CD4-positive, alpha-beta memory T cell (primary cell): ENCODE data around the gene PCDHGA3. TPM values are rescaled to one million over a fixed set of nuclear protein-coding genes. Genes with fewer than 3 reads are reported as not detected.
"Not testable (repeated sequence)": the region's sequence is repeated elsewhere in the genome, so short reads cannot be mapped to it uniquely, and the experiment has no call there.

ENCODE experiments used
- CTCF ChIA-PET: fragments of 350-600 bp; sonication (Branson Sonifier 250); formaldehyde crosslinking; loops from one replicate; lab custom pipeline; 2021; ENCODE audit warnings: inconsistent platforms; ENCODE audit not compliant: partially characterized antibody; lab: Charles Lee
- POLR2A ChIA-PET: fragments of 350-600 bp; sonication (Branson Sonifier 250); formaldehyde crosslinking; loops from one replicate; lab custom pipeline; 2021; ENCODE audit not compliant: partially characterized antibody; lab: Charles Lee
- DNase-seq, 5 donors: peaks; one replicate each; pipeline versions ENCODE4 v3.0.0 to v3.0.0-alpha.2; 2020 to 2022; ENCODE audit warnings: mixed read lengths in 1 of 5
- H3K27ac ChIP-seq: one replicate; pipeline ENCODE4 v1.7.0; 2013; ENCODE audit warnings: low read depth, low read length
- H3K27me3 ChIP-seq: 2 replicates; pipeline ENCODE4 v1.7.0; 2013; ENCODE audit warnings: mild to moderate bottlenecking, low read length, moderate library complexity; ENCODE audit not compliant: insufficient read depth
- H3K36me3 ChIP-seq: 2 replicates; pipeline ENCODE4 v1.7.0; 2013; ENCODE audit warnings: mild to moderate bottlenecking, low read length, moderate library complexity; ENCODE audit not compliant: insufficient read depth
- H3K4me1 ChIP-seq: 2 replicates; pipeline ENCODE4 v1.7.0; 2013; ENCODE audit warnings: mild to moderate bottlenecking, low read length, moderate library complexity; ENCODE audit not compliant: insufficient read depth
- H3K4me3 ChIP-seq, 2 donors: one replicate each; pipeline ENCODE4 v1.7.0; 2013; ENCODE audit warnings: low read length in 2 of 2, mild to moderate bottlenecking in 1 of 2
- H3K9me3 ChIP-seq, 2 donors: one replicate each; pipeline ENCODE4 v1.7.0; 2013; ENCODE audit warnings: low read length in 2 of 2, control low read depth in 1 of 2; ENCODE audit not compliant: control insufficient read depth in 1 of 2
- H3K27ac Mint-ChIP-seq, 7 donors: one replicate each; pipeline ENCODE4 v1.8.0; 2020 to 2021; ENCODE audit warnings: mixed read lengths in 7 of 7, mild to moderate bottlenecking in 6 of 7, inconsistent platforms in 3 of 7, moderate library complexity in 3 of 7
- H3K27me3 Mint-ChIP-seq, 2 donors: one replicate each; pipeline ENCODE4 v1.8.0; 2020 to 2021; ENCODE audit warnings: mixed read lengths in 2 of 2
- H3K36me3 Mint-ChIP-seq, 2 donors: one replicate each; pipeline ENCODE4 v1.8.0; 2020 to 2021; ENCODE audit warnings: mixed read lengths in 2 of 2, inconsistent platforms in 1 of 2, mild to moderate bottlenecking in 1 of 2
- H3K4me1 Mint-ChIP-seq, 4 donors: one replicate each; pipeline ENCODE4 v1.8.0; 2020 to 2021; ENCODE audit warnings: mixed read lengths in 4 of 4, mild to moderate bottlenecking in 1 of 4
- H3K4me3 Mint-ChIP-seq, 8 donors: one replicate each; pipeline ENCODE4 v1.8.0; 2020 to 2021; ENCODE audit warnings: mixed read lengths in 8 of 8, mild to moderate bottlenecking in 7 of 8, moderate library complexity in 6 of 8, inconsistent platforms in 3 of 8
- H3K9me3 Mint-ChIP-seq, 8 donors: one replicate each; pipeline ENCODE4 v1.8.0; 2020 to 2021; ENCODE audit warnings: mixed read lengths in 8 of 8, mild to moderate bottlenecking in 5 of 8, inconsistent platforms in 3 of 8, moderate library complexity in 1 of 8
- intact Hi-C: fragments of 100-400 bp; cut with micrococcal nuclease; formaldehyde crosslinking; loops from one replicate; pipeline ENCODE4 v1.15.1; 2023
- polyA plus RNA-seq, 2 donors: library from polyadenylated mRNA; unstranded; fragments of 300-500 nt; fragmentation: Illumina TruSeq; gene quantifications; one replicate each; pipeline ENCODE4 v1.2.3, GENCODE V29; 2021
- total RNA-seq, 2 experiments: library from RNA; stranded (reverse); gene quantifications; one replicate each; pipeline ENCODE4 v1.2.3, GENCODE V29; 2021

The PCDHGA3 gene
- total and polyA plus RNA-seq, 4 experiments from 2014 or later = 0.17 to 0.26 (median 0.23) TPM; not detected in 1

DNA sequence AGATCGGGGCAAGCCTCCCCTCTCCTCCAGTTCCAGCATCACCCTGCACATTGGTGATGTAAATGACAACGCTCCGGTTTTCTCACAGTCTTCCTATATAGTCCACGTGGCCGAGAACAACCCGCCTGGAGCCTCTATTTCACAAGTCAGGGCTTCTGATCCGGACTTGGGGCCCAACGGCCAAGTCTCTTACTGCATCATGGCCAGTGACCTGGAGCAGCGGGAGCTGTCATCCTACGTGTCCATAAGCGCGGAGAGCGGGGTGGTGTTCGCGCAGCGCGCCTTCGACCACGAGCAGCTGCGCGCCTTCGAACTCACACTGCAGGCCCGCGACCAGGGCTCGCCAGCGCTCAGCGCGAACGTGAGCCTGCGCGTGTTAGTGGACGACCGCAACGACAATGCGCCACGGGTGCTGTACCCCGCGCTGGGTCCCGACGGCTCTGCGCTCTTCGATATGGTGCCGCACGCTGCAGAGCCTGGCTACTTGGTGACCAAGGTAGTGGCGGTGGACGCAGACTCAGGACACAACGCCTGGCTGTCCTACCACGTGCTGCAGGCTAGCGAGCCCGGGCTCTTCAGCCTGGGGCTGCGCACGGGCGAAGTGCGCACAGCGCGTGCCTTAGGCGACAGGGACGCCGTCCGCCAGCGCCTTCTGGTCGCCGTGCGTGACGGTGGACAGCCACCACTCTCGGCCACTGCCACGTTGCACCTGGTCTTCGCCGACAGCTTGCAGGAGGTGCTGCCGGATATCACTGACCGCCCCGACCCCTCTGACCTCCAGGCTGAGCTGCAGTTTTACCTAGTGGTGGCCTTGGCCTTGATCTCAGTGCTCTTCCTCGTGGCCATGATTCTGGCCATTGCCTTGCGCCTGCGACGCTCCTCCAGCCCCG lies 45.8 kb downstream of the PCDHGA3 start:
- Histone ChIP-seq H3K4me1 (no peaks in the 10 kb centered on the region), H3K9me3 (no peaks in the 10 kb centered on the region), H3K27ac (no peak overlapping the region), H3K27me3 (peaks cover 17% of the 10 kb centered on the region), H3K36me3 (no peaks in the 10 kb centered on the region), H3K4me3 (no peak overlapping the region)
- peaks cover 7 to 14% of the 10 kb centered on the region in 2 donors for H3K36me3 Mint-ChIP-seq
- peak overlapping the region in 1 of 8 donors; percentile 11 for H3K4me3 Mint-ChIP-seq
- H3K27me3 Mint-ChIP-seq = peaks cover 38 to 53% of the 10 kb centered on the region in 2 donors
- POLR2A ChIA-PET = no interaction called here
- DNase-seq = no peak
- H3K27ac Mint-ChIP-seq = peak overlapping the region in 1 of 7 donors; percentile 38
- H3K4me1 Mint-ChIP-seq = peaks cover 0 to 4% (median 3%) of the 10 kb centered on the region in 4 donors
- CTCF ChIA-PET = interaction anchor here (1.0 to 1.6 kb wide), 2 partner anchors 24 to 31 kb away, joined by 3 to 7 read pairs; partner anchors contain the start of gene PCDHGA10
- intact Hi-C loops = no loop called here
- peaks cover 7 to 84% (median 71%) of the 10 kb centered on the region in 8 donors for H3K9me3 Mint-ChIP-seq

DNA sequence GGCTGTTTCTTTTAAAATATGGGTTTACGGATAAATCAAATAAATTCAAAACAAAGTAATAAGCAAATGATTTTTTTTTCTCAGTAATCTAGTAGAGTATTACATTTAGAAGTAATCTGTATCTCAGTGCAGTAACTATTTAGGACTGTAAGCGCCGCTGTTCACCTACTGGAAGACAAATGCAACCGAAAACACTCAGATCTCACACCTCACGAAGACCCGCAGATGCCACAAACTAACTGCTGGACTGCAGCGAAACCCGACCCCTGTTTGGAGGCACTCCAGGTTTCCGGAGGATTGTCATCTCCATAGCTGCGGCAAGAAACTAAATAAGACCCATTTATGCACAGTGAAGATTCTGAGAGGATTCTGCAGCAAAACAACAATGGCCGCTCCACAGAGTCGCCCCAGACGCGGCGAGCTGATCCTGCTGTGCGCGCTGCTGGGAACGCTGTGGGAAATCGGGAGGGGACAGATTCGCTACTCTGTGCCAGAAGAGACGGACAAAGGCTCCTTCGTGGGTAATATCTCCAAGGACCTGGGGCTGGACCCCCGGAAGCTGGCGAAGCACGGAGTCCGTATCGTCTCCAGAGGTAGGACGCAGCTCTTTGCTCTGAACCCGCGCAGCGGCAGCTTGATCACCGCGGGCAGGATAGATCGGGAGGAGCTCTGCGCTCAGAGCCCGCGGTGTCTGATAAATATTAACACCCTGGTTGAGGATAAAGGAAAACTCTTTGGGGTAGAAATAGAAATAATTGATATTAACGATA lies 49.0 kb downstream of the PCDHGA3 start, which contains the start of gene PCDHGA8:
PCDHGA8 (plus strand) TSS at position 205 of the 770 bp plus-strand sequence; CDS start at position 386, 181 bp downstream.
- Histone ChIP-seq H3K4me1 (no peaks in the 10 kb centered on the region), H3K36me3 (no peaks in the 10 kb centered on the region), H3K4me3 (no peak within 1 kb of the TSS), H3K27ac (no peak within 1 kb of the TSS), H3K9me3 (no peaks in the 10 kb centered on the region), H3K27me3 (peaks cover 18% of the 10 kb centered on the region)
- Mint-ChIP-seq H3K4me1 (peaks cover 0 to 4% (median 2%) of the 10 kb centered on the region in 4 donors), H3K27me3 (peaks cover 43% of the 10 kb centered on the region in 2 donors), H3K27ac (no peak within 1 kb of the TSS), H3K9me3 (peaks cover 7 to 72% (median 61%) of the 10 kb centered on the region in 8 donors), H3K36me3 (peaks cover 7 to 11% of the 10 kb centered on the region in 2 donors), H3K4me3 (peak within 1 kb of the TSS in 2 of 8 donors; percentile 1 to 17)
- ChIA-PET CTCF (interaction anchor here (0.8 to 1.1 kb wide), 2 partner anchors 14 to 121 kb away, joined by 3 to 4 read pairs; no protein-coding TSS in a partner anchor), POLR2A (no interaction called here)
- intact Hi-C loops = no loop called here
- DNase-seq = no peak

DNA sequence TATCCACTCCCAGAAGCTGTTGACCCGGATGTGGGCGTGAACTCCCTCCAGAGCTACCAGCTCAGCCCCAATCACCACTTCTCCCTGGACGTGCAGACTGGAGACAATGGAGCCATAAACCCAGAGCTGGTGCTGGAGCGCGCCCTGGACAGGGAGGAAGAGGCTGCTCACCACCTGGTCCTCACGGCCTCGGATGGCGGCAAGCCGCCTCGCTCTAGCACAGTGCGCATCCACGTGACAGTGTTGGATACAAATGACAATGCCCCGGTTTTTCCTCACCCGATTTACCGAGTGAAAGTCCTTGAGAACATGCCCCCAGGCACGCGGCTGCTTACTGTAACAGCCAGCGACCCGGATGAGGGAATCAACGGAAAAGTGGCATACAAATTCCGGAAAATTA lies 49.6 kb downstream of the PCDHGA3 start:
- no peaks in the 10 kb centered on the region for H3K4me1 ChIP-seq
- H3K4me1 Mint-ChIP-seq = peaks cover 0 to 3% (median 2%) of the 10 kb centered on the region in 4 donors
- H3K9me3 ChIP-seq = no peaks in the 10 kb centered on the region
- H3K36me3 Mint-ChIP-seq = peaks cover 7 to 11% of the 10 kb centered on the region in 2 donors
- no peak overlapping the region for H3K27ac ChIP-seq
- peaks cover 7 to 70% (median 62%) of the 10 kb centered on the region in 8 donors for H3K9me3 Mint-ChIP-seq
- H3K27me3 Mint-ChIP-seq = peaks cover 41% of the 10 kb centered on the region in 2 donors
- H3K36me3 ChIP-seq = no peaks in the 10 kb centered on the region
- no peak overlapping the region for H3K4me3 ChIP-seq
- peaks cover 18% of the 10 kb centered on the region for H3K27me3 ChIP-seq
- DNase-seq = no peak
- H3K4me3 Mint-ChIP-seq = peak overlapping the region in 1 of 8 donors; percentile 17
- no peak overlapping the region for H3K27ac Mint-ChIP-seq
- ChIA-PET CTCF (interaction anchor here (0.8 to 1.1 kb wide), 2 partner anchors 13 to 121 kb away, joined by 3 to 4 read pairs; no protein-coding TSS in a partner anchor), POLR2A (no interaction called here)
- intact Hi-C loops = no loop called here

DNA sequence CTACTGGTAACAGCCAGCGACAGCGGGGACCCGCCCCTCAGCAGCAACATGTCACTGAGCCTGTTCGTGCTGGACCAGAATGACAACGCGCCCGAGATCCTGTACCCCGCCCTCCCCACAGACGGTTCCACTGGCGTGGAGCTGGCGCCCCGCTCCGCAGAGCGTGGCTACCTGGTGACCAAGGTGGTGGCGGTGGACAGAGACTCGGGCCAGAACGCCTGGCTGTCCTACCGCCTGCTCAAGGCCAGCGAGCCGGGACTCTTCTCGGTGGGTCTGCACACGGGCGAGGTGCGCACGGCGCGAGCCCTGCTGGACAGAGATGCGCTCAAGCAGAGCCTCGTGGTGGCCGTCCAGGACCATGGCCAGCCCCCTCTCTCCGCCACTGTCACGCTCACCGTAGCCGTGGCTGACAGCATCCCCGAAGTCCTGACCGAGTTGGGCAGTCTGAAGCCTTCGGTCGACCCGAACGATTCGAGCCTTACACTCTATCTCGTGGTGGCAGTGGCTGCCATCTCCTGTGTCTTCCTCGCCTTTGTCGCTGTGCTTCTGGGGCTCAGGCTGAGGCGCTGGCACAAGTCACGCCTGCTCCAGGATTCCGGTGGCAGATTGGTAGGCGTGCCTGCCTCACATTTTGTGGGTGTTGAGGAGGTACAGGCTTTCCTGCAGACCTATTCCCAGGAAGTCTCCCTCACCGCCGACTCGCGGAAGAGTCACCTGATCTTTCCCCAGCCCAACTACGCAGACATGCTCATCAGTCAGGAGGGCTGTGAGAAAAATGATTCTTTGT lies 51.0 kb downstream of the PCDHGA3 start:
- H3K4me1 Mint-ChIP-seq, H3K36me3 ChIP-seq, H3K27ac ChIP-seq, H3K4me3 ChIP-seq, H3K4me3 Mint-ChIP-seq, H3K4me1 ChIP-seq, H3K9me3 ChIP-seq, DNase-seq, H3K27ac Mint-ChIP-seq, POLR2A ChIA-PET, intact Hi-C loops, H3K36me3 Mint-ChIP-seq: not testable (repeated sequence)
- H3K27me3 ChIP-seq = peaks cover 15% of the 10 kb centered on the region
- CTCF ChIA-PET = interaction anchor here (1.0 to 3.7 kb wide), 2 partner anchors 19 to 164 kb away, joined by 7 to 16 read pairs; partner anchors contain the start of gene PCDHGA10
- H3K9me3 Mint-ChIP-seq = peaks cover 3 to 71% (median 62%) of the 10 kb centered on the region in 8 donors
- H3K27me3 Mint-ChIP-seq = peaks cover 43 to 45% of the 10 kb centered on the region in 2 donors

Other genes starting within 250 kb of the PCDHGA3 start
Only the 30 nearest of the 38 such genes appear.
- under 1 TPM; 0.44 TPM for gene PCDHB9, start 156.7 kb upstream of the PCDHGA3 start, total RNA-seq
- under 1 TPM in 1 of 2 donors, not detected in 1; 0.62 TPM for gene PCDHB9, start 156.7 kb upstream of the PCDHGA3 start, polyA plus RNA-seq
- gene PCDHB10, start 151.5 kb upstream of the PCDHGA3 start, total RNA-seq = under 1 TPM in 1 of 2 experiments, not detected in 1; 0.15 TPM
- not detected for gene PCDHB10, start 151.5 kb upstream of the PCDHGA3 start, polyA plus RNA-seq
- not detected for gene PCDHB11, start 144.2 kb upstream of the PCDHGA3 start, total RNA-seq
- gene PCDHB11, start 144.2 kb upstream of the PCDHGA3 start, polyA plus RNA-seq = not detected
- gene PCDHB12, start 135.1 kb upstream of the PCDHGA3 start, total RNA-seq = not detected
- gene PCDHB12, start 135.1 kb upstream of the PCDHGA3 start, polyA plus RNA-seq = not detected
- under 1 TPM; 0.09 to 0.11 TPM for gene PCDHB13, start 129.9 kb upstream of the PCDHGA3 start, total RNA-seq
- not detected for gene PCDHB13, start 129.9 kb upstream of the PCDHGA3 start, polyA plus RNA-seq
- under 1 TPM; 0.14 to 0.15 TPM for gene PCDHB14, start 120.5 kb upstream of the PCDHGA3 start, total RNA-seq
- not detected for gene PCDHB14, start 120.5 kb upstream of the PCDHGA3 start, polyA plus RNA-seq
- under 1 TPM; 0.17 to 0.53 TPM for gene PCDHB15, start 98.4 kb upstream of the PCDHGA3 start, total RNA-seq
- not detected for gene PCDHB15, start 98.4 kb upstream of the PCDHGA3 start, polyA plus RNA-seq
- under 1 TPM; 0.38 to 0.91 TPM for gene SLC25A2, start 39.8 kb upstream of the PCDHGA3 start, total RNA-seq
- not detected for gene SLC25A2, start 39.8 kb upstream of the PCDHGA3 start, polyA plus RNA-seq
- gene TAF7, start 23.0 kb upstream of the PCDHGA3 start, total RNA-seq = 100 to 1,000 TPM; 109 to 119 TPM
- gene TAF7, start 23.0 kb upstream of the PCDHGA3 start, polyA plus RNA-seq = 100 to 1,000 TPM; 165 to 216 TPM
- under 1 TPM; 0.58 to 0.78 TPM for gene PCDHGA1, start 13.3 kb upstream of the PCDHGA3 start, total RNA-seq
- not detected for gene PCDHGA1, start 13.3 kb upstream of the PCDHGA3 start, polyA plus RNA-seq
- under 1 TPM; 0.19 to 0.23 TPM for gene PCDHGA2, start 5.1 kb upstream of the PCDHGA3 start, total RNA-seq
- gene PCDHGA2, start 5.1 kb upstream of the PCDHGA3 start, polyA plus RNA-seq = not detected
- gene PCDHGB1, start 6.3 kb downstream of the PCDHGA3 start, total RNA-seq = under 1 TPM; 0.17 to 0.26 TPM
- not detected for gene PCDHGB1, start 6.3 kb downstream of the PCDHGA3 start, polyA plus RNA-seq
- gene PCDHGA4, start 11.2 kb downstream of the PCDHGA3 start, total RNA-seq = under 1 TPM in 1 of 2 experiments, not detected in 1; 0.47 TPM
- not detected for gene PCDHGA4, start 11.2 kb downstream of the PCDHGA3 start, polyA plus RNA-seq
- under 1 TPM; 0.55 to 0.64 TPM for gene PCDHGB2, start 16.2 kb downstream of the PCDHGA3 start, total RNA-seq
- gene PCDHGB2, start 16.2 kb downstream of the PCDHGA3 start, polyA plus RNA-seq = not detected
- under 1 TPM; 0.28 to 0.44 TPM for gene PCDHGA5, start 20.3 kb downstream of the PCDHGA3 start, total RNA-seq
- not detected for gene PCDHGA5, start 20.3 kb downstream of the PCDHGA3 start, polyA plus RNA-seq
- gene PCDHGB3, start 26.4 kb downstream of the PCDHGA3 start, total RNA-seq = under 1 TPM; 0.50 to 0.76 TPM
- gene PCDHGB3, start 26.4 kb downstream of the PCDHGA3 start, polyA plus RNA-seq = not detected
- gene PCDHGA6, start 30.1 kb downstream of the PCDHGA3 start, total RNA-seq = under 1 TPM; 0.50 to 0.76 TPM
- gene PCDHGA6, start 30.1 kb downstream of the PCDHGA3 start, polyA plus RNA-seq = under 1 TPM in 1 of 2 donors, not detected in 1; 0.03 TPM
- gene PCDHGA7, start 38.9 kb downstream of the PCDHGA3 start, total RNA-seq = under 1 TPM; 0.26 to 0.44 TPM
- gene PCDHGA7, start 38.9 kb downstream of the PCDHGA3 start, polyA plus RNA-seq = not detected
- under 1 TPM; 0.19 to 0.23 TPM for gene PCDHGB4, start 43.9 kb downstream of the PCDHGA3 start, total RNA-seq
- under 1 TPM in 1 of 2 donors, not detected in 1; 0.13 TPM for gene PCDHGB4, start 43.9 kb downstream of the PCDHGA3 start, polyA plus RNA-seq
- under 1 TPM in 1 of 2 experiments, not detected in 1; 0.17 TPM for gene PCDHGA8, start 48.8 kb downstream of the PCDHGA3 start, total RNA-seq
- gene PCDHGA8, start 48.8 kb downstream of the PCDHGA3 start, polyA plus RNA-seq = not detected
- under 1 TPM; 0.42 to 0.49 TPM for gene PCDHGB5, start 54.1 kb downstream of the PCDHGA3 start, total RNA-seq
- under 1 TPM in 1 of 2 donors, not detected in 1; 0.39 TPM for gene PCDHGB5, start 54.1 kb downstream of the PCDHGA3 start, polyA plus RNA-seq
- under 1 TPM; 0.17 to 0.25 TPM for gene PCDHGA9, start 58.9 kb downstream of the PCDHGA3 start, total RNA-seq
- gene PCDHGA9, start 58.9 kb downstream of the PCDHGA3 start, polyA plus RNA-seq = under 1 TPM in 1 of 2 donors, not detected in 1; 0.09 TPM
- gene PCDHGB6, start 64.2 kb downstream of the PCDHGA3 start, total RNA-seq = under 1 TPM; 0.22 to 0.26 TPM
- gene PCDHGB6, start 64.2 kb downstream of the PCDHGA3 start, polyA plus RNA-seq = under 1 TPM in 1 of 2 donors, not detected in 1; 0.11 TPM
- gene PCDHGA10, start 69.2 kb downstream of the PCDHGA3 start, total RNA-seq = under 1 TPM; 0.25 to 0.35 TPM
- not detected for gene PCDHGA10, start 69.2 kb downstream of the PCDHGA3 start, polyA plus RNA-seq
- gene PCDHGB7, start 73.8 kb downstream of the PCDHGA3 start, total RNA-seq = under 1 TPM; 0.32 to 0.33 TPM
- gene PCDHGB7, start 73.8 kb downstream of the PCDHGA3 start, polyA plus RNA-seq = under 1 TPM in 1 of 2 donors, not detected in 1; 0.03 TPM
- gene PCDHGA11, start 77.2 kb downstream of the PCDHGA3 start, total RNA-seq = under 1 TPM; 0.20 to 0.36 TPM
- not detected for gene PCDHGA11, start 77.2 kb downstream of the PCDHGA3 start, polyA plus RNA-seq
- gene PCDHGA12, start 86.7 kb downstream of the PCDHGA3 start, total RNA-seq = under 1 TPM; 0.11 to 0.17 TPM
- gene PCDHGA12, start 86.7 kb downstream of the PCDHGA3 start, polyA plus RNA-seq = not detected
- under 1 TPM in 1 of 2 experiments, not detected in 1; 0.17 TPM for gene PCDHGC3, start 132.1 kb downstream of the PCDHGA3 start, total RNA-seq
- gene PCDHGC3, start 132.1 kb downstream of the PCDHGA3 start, polyA plus RNA-seq = under 1 TPM in 1 of 2 donors, not detected in 1; 0.14 TPM
- not detected for gene PCDHGC4, start 141.2 kb downstream of the PCDHGA3 start, total RNA-seq
- gene PCDHGC4, start 141.2 kb downstream of the PCDHGA3 start, polyA plus RNA-seq = under 1 TPM in 1 of 2 donors, not detected in 1; 0.11 TPM
- not detected for gene PCDHGC5, start 145.3 kb downstream of the PCDHGA3 start, total RNA-seq
- not detected for gene PCDHGC5, start 145.3 kb downstream of the PCDHGA3 start, polyA plus RNA-seq